K562 (cell line): ENCODE results near the gene TCAP. TPM values are rescaled to one million over a fixed set of nuclear protein-coding genes. Genes with fewer than 3 reads are reported as not detected.

ENCODE experiments used
- ATAC-seq: fragments of 200-7000 bp; cut with Tn5 transposase; 3 replicates; pipeline ENCODE4 v1.9.1; 2020; ENCODE audit warnings: moderate library complexity
- BruUV-seq: library from RNA; stranded (reverse); fragments of 400-500 nt; replicated peaks from 2 replicates; lab custom pipeline; 2021; lab: Mats Ljungman, UMichigan
- CTCF ChIA-PET: fragments of 300-600 bp; formaldehyde crosslinking; extraction: SDS; loops from one replicate; lab custom pipeline; 2021; ENCODE audit warnings: low intra/inter-chr PET ratio; lab: Yijun Ruan, JAX
- POLR2A ChIA-PET: fragments of 300-600, 350-650 bp; sonication (Branson Sonifier 250); formaldehyde crosslinking; extraction: SDS; loops from one replicate; lab custom pipeline; 2021; ENCODE audit warnings: antibody characterized with exemption, inconsistent platforms; lab: Yijun Ruan, JAX
- DNase-seq, 4 experiments: peaks; one replicate each; pipeline versions ENCODE4 v3.0.0 to v3.0.0-alpha.2; 2011 to 2018; ENCODE audit warnings: low spot score in 3 of 4, mixed read lengths in 3 of 4; ENCODE audit errors: extremely low read depth in 1 of 4
- FAIRE-seq: peaks from 2 replicates; lab custom pipeline; 2011; peaks lifted over from hg19 to GRCh38; lab: Jason Lieb, UNC
- H2AFZ ChIP-seq: 2 replicates; pipeline ENCODE4 v1.6.0; 2011; ENCODE audit warnings: low read depth, low read length, control low read depth, inconsistent platforms
- H3K27ac ChIP-seq: fragments of 200-600 bp; 3 replicates; pipeline ENCODE4 v1.8.0; 2011; ENCODE audit warnings: low read depth, mild to moderate bottlenecking, control low read depth, inconsistent platforms, low read length, moderate library complexity, mixed read lengths; ENCODE audit errors: extremely low read depth
- H3K27me3 ChIP-seq, 2 experiments: fragments of 300-600 bp in 1 of 2; 2 replicates in 1 of 2; 3 replicates in 1 of 2; pipeline versions ENCODE4 v1.6.0 to v1.8.0; 2011; ENCODE audit warnings: inconsistent platforms in 2 of 2, low read length in 2 of 2, mild to moderate bottlenecking in 1 of 2, mixed read lengths in 1 of 2, moderate library complexity in 1 of 2; ENCODE audit not compliant: control insufficient read depth in 2 of 2, insufficient read depth in 2 of 2
- H3K36me3 ChIP-seq: fragments of 300-600 bp; 3 replicates; pipeline ENCODE4 v1.8.0; 2011; ENCODE audit warnings: mild to moderate bottlenecking, low read length, inconsistent platforms; ENCODE audit not compliant: control insufficient read depth, insufficient read depth
- H3K4me1 ChIP-seq, 2 experiments: fragments of 200-600 bp in 1 of 2; replicated peaks in 1 of 2; 2 replicates in 1 of 2; 3 replicates in 1 of 2; pipeline versions ENCODE4 v1.5.1 to v1.8.0; 2011; ENCODE audit warnings: inconsistent platforms in 2 of 2, low read length in 2 of 2, mild to moderate bottlenecking in 1 of 2, mixed read lengths in 1 of 2, moderate library complexity in 1 of 2; ENCODE audit not compliant: control insufficient read depth in 2 of 2, insufficient read depth in 2 of 2
- H3K4me2 ChIP-seq: 2 replicates; pipeline ENCODE4 v1.6.1; 2011; ENCODE audit warnings: low read length, control low read depth, inconsistent platforms, mixed read lengths; ENCODE audit not compliant: insufficient read depth
- H3K4me3 ChIP-seq: fragments of 200-600 bp; sonication (generic), shearing (Covaris generic); 2 replicates; pipeline ENCODE4 v1.5.1; 2016; ENCODE audit warnings: control low read depth, inconsistent platforms
- H3K79me2 ChIP-seq: fragments of 200-600 bp; 3 replicates; pipeline ENCODE4 v1.8.0; 2011; ENCODE audit warnings: low read length, inconsistent platforms; ENCODE audit not compliant: control insufficient read depth, insufficient read depth
- H3K9ac ChIP-seq, 2 experiments: 2 replicates each; pipeline versions ENCODE4 v1.6.0 to v1.6.1; 2011; ENCODE audit warnings: low read depth in 2 of 2, low read length in 2 of 2, control low read depth in 1 of 2, inconsistent platforms in 1 of 2, mild to moderate bottlenecking in 1 of 2, mixed read lengths in 1 of 2; ENCODE audit not compliant: insufficient read depth in 1 of 2
- H3K9me1 ChIP-seq: one replicate; pipeline ENCODE4 v1.6.0; 2011; ENCODE audit warnings: inconsistent platforms, mild to moderate bottlenecking, low read length, moderate library complexity; ENCODE audit not compliant: control insufficient read depth, insufficient read depth
- H3K9me3 ChIP-seq: replicated peaks from 2 replicates; pipeline ENCODE4 v1.5.1; 2011; ENCODE audit warnings: low read depth, low read length, inconsistent platforms; ENCODE audit not compliant: control insufficient read depth, insufficient read depth
- H4K20me1 ChIP-seq: replicated peaks from 2 replicates; pipeline ENCODE4 v1.6.1; 2011; ENCODE audit warnings: low read length, inconsistent platforms, mixed read lengths; ENCODE audit not compliant: control insufficient read depth, insufficient read depth
- ARID4B ChIP-seq: sonication (generic); formaldehyde crosslinking; IDR thresholded peaks from 2 replicates; pipeline ENCODE4 v1.8.0; 2022; ENCODE audit warnings: mild to moderate bottlenecking, missing genetic modification reagents
- CBFA2T2 ChIP-seq: fragments of 450-650 bp; conservative IDR thresholded peaks from 2 replicates; pipeline ENCODE4 v1.6.1; 2017; ENCODE audit warnings: mild to moderate bottlenecking
- EGR1 ChIP-seq: fragments of 450-650 bp; conservative IDR thresholded peaks from 2 replicates; pipeline ENCODE4 v1.6.1; 2017; ENCODE audit warnings: mild to moderate bottlenecking
- HNRNPLL ChIP-seq: fragments of 200-400 bp; formaldehyde crosslinking; IDR thresholded peaks from 2 replicates; pipeline ENCODE4 v1.6.1; 2017; ENCODE audit warnings: low read length, low read depth, mild to moderate bottlenecking; ENCODE audit not compliant: poor library complexity, severe bottlenecking
- KLF16 ChIP-seq: IDR thresholded peaks from 2 replicates; pipeline ENCODE4 v1.6.1; 2016; ENCODE audit warnings: antibody characterized with exemption
- MED1 ChIP-seq: sonication (generic); formaldehyde crosslinking; IDR thresholded peaks from 2 replicates; pipeline ENCODE4 v1.8.1; 2023; ENCODE audit warnings: missing genetic modification reagents, borderline replicate concordance
- MEIS2 ChIP-seq: fragments of 450-650 bp; IDR thresholded peaks from 2 replicates; pipeline ENCODE4 v1.6.1; 2014; ENCODE audit warnings: mild to moderate bottlenecking; ENCODE audit not compliant: partially characterized antibody
- MLX ChIP-seq, 2 experiments: fragments of 450-650 bp in 1 of 2; sonication (generic) in 1 of 2; formaldehyde crosslinking; conservative IDR thresholded peaks; 2 replicates each; pipeline versions ENCODE4 v1.4.0 to v1.8.1; 2020 to 2022; ENCODE audit warnings: mild to moderate bottlenecking in 1 of 2, missing genetic modification reagents in 1 of 2
- POLR2H ChIP-seq: IDR thresholded peaks from 2 replicates; pipeline ENCODE4 v1.6.1; 2016; ENCODE audit warnings: missing genetic modification characterization, low read depth, mild to moderate bottlenecking, control low read depth, missing compliant biosample characterization, moderate library complexity
- RHOXF2B ChIP-seq: fragments of 250-450 bp; sonication (Bioruptor Pico); conservative IDR thresholded peaks from 2 replicates; pipeline ENCODE4 v1.5.1; 2021
- SMARCE1 ChIP-seq: fragments of 450-650 bp; IDR thresholded peaks from 2 replicates; pipeline ENCODE4 v1.7.1; 2016; ENCODE audit warnings: mild to moderate bottlenecking
- TAL1 ChIP-seq: fragments of 450-650 bp; IDR thresholded peaks from 2 replicates; pipeline ENCODE4 v1.6.1; 2016; ENCODE audit warnings: mild to moderate bottlenecking
- ZBTB8A ChIP-seq: fragments of 450-650 bp; IDR thresholded peaks from 2 replicates; pipeline ENCODE4 v1.6.1; 2018; ENCODE audit warnings: mild to moderate bottlenecking, moderate library complexity; ENCODE audit not compliant: partially characterized antibody
- ZNF121 ChIP-seq: sonication (generic); formaldehyde crosslinking; conservative IDR thresholded peaks from 2 replicates; pipeline ENCODE4 v1.8.0; 2022; ENCODE audit warnings: missing genetic modification reagents
- ZNF311 ChIP-seq: fragments of 250-450 bp; sonication (Bioruptor Pico); IDR thresholded peaks from 2 replicates; pipeline ENCODE4 v1.4.0; 2020; ENCODE audit warnings: mild to moderate bottlenecking, moderate library complexity
- WGBS: fragments of 100-300 bp; shearing (Covaris generic); methylation state at CpG from one replicate; pipeline ENCODE4 v1.1.6; 2016; ENCODE audit warnings: low coverage, mixed read lengths; ENCODE audit not compliant: insufficient coverage; ENCODE audit errors: missing lambda C conversion rate; 5-methylcytosine and 5-hydroxymethylcytosine counted together
- in situ Hi-C: fragments of 300-500 bp; cut with MboI; formaldehyde crosslinking; loops from 4 replicates; pipeline ENCODE4 v1.15.0; 2018; ENCODE audit warnings: inconsistent platforms, mixed read lengths
- intact Hi-C: fragments of 100-400 bp; cut with micrococcal nuclease; formaldehyde crosslinking; loops from 2 replicates; pipeline ENCODE4 v1.14.2; 2022
- polyA plus RNA-seq, 8 experiments: library from polyadenylated mRNA; depleted of rRNA in 4 of 8; stranded (reverse) in 5 of 8; unstranded in 3 of 8; fragments of >200 nt; fragmentation: Nextera tagmentation in 2 of 8; fragmentation: Illumina TruSeq in 1 of 8; extraction: Ambion mirVana in 2 of 8; extraction: Trizol in 1 of 8; gene quantifications; 2 replicates each; pipeline versions ENCODE4 v1.2.1 to v1.2.3, GENCODE V29; 2011 to 2014; ENCODE audit warnings: inconsistent platforms in 1 of 8, missing spikeins in 1 of 8
- total RNA-seq, 7 experiments: library from RNA; depleted of rRNA in 6 of 7; stranded (reverse); fragments of >200 nt in 6 of 7; fragmentation: Illumina TruSeq in 2 of 7; extraction: Trizol in 2 of 7; gene quantifications; 2 replicates each; pipeline versions ENCODE4 v1.2.1 to v1.2.3, GENCODE V29; 2011 to 2021; ENCODE audit warnings: low replicate concordance in 1 of 7

Gene TCAP
- total and polyA plus RNA-seq, 9 of the 15 experiments (the other 6 are each of a cell fraction or from before 2014, with no cell fraction given) = 0.33 to 1.4 (median 0.82) TPM; not detected in 2

GRCh38 chr17:39626171-39627046 is 38.7 kb upstream of the TCAP start, which contains the start of gene PPP1R1B:
Gene PPP1R1B (plus strand): TSS chr17:39626952. CDS start chr17:39627393, 441 bp downstream.
- in situ Hi-C loops (no loop called here), intact Hi-C loops (no loop called here)
- Histone ChIP-seq H4K20me1 (no peaks in the 10 kb centered on the region), H2AFZ (no peak within 1 kb of the TSS), H3K4me1 (peaks cover 3 to 49% of the 10 kb centered on the region in 2 experiments; a peak in 2 of 5 replicates), H3K9me3 (no peaks in the 10 kb centered on the region), H3K36me3 (no peaks in the 10 kb centered on the region), H3K79me2 (no peaks in the 10 kb centered on the region), H3K4me2 (no peak within 1 kb of the TSS), H3K27me3 (peaks cover 0 to 3% of the 10 kb centered on the region in 2 experiments; a peak in 2 of 5 replicates), H3K9me1 (no peaks in the 10 kb centered on the region), H3K4me3 (no peak within 1 kb of the TSS), H3K27ac (no peak within 1 kb of the TSS), H3K9ac (peak within 1 kb of the TSS in 1 of 2 experiments; percentile 76; a peak in 1 of 4 replicates)
- CTCF ChIA-PET = no interaction called here
- DNase-seq (peak in 2 of 4 experiments; percentile 50 to 59), FAIRE-seq (no peak), ATAC-seq (no peak)
- BruUV-seq = no TSS peak
- POLR2A ChIA-PET = no interaction called here
- WGBS = 33% methylated on average over 23 of the region's 29 CpGs
- peak; percentile 87 for TF ChIP-seq EGR1
- no peak for TF ChIP-seq ZNF311 (CRISPR knock-in tag)
- no peak for TF ChIP-seq ZNF121 (CRISPR knock-in tag)
- TF ChIP-seq MLX (CRISPR knock-in tag; conservative IDR thresholded peaks at IDR 0.05) = no peak
- peak; percentile 38 for TF ChIP-seq MEIS2
- TF ChIP-seq TAL1 = no peak
- TF ChIP-seq SMARCE1 = 0 out of 2 replicates have a peak, but pooled peaks have one; percentile 20
- no peak for TF ChIP-seq ZBTB8A
- no peak for TF ChIP-seq POLR2H (tag)
- TF ChIP-seq HNRNPLL = no peak
- TF ChIP-seq MED1 (CRISPR knock-in tag) = no peak
- no peak for TF ChIP-seq CBFA2T2
- TF ChIP-seq ARID4B (CRISPR knock-in tag) = no peak
- no peak for TF ChIP-seq RHOXF2B (CRISPR knock-in tag)
- TF ChIP-seq KLF16 = peak; percentile 48; the same call in 1 of the 2 replicates
